NT2/D1 (cell line): Measurements from ENCODE around the gene SSH2.

Experiments
- YY1 ChIP-seq: IDR thresholded peaks from 2 replicates; pipeline ENCODE4 v1.6.1; 2011; ENCODE audit not compliant: insufficient read length, insufficient read depth
- ZNF274 ChIP-seq: IDR thresholded peaks from 2 replicates; pipeline ENCODE4 v1.6.1; 2011; ENCODE audit warnings: mild to moderate bottlenecking, low read depth, low read length

DNA sequence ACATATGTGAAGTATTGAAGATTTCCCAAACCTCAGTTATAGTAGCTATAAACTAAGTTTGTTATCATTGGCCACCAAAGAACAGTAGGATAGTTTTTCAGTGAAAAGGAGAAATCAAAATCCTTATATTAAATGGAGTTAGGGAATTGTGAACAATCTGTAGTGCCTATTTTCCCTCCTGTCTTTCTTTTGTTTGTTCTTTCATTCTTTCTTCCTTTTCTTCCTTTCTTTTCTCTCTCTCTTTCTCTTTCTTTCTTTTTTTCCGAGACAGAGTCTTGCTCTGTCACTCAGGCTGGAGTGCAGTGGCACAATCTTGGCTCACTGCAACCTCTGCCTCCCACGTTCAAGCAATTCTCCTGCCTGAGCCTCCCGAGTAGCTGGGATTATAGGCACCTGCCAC lies 48.8 kb downstream of the SSH2 start:
- TF ChIP-seq YY1 (no peak), ZNF274 (no peak)
